ENCODE results near the gene MFAP3.
"Not testable (repeated sequence)": the region's sequence is repeated elsewhere in the genome, so short reads cannot be mapped to it uniquely, and the experiment has no call there.

The MFAP3 gene

DNA sequence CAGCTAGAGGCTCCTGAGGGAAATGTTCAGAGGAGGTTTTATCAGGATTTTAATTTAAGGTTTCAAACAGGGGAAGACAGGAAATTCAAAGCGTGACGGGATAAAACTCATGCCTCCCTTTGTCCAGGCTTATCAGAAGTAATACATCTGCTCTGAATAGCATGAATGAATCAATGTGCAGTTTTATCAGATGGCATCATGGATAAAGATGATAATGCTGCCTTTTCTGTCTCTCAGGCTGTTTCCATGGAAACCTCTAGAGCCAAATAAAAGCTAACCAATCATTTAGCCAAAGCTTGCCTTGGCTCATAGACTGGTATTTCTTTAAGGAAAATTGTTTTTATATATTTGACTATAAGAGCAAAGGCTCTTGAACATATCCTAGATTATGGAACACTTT, 16.4 kb downstream of the MFAP3 start:
- no peak for DNase-seq

DNA sequence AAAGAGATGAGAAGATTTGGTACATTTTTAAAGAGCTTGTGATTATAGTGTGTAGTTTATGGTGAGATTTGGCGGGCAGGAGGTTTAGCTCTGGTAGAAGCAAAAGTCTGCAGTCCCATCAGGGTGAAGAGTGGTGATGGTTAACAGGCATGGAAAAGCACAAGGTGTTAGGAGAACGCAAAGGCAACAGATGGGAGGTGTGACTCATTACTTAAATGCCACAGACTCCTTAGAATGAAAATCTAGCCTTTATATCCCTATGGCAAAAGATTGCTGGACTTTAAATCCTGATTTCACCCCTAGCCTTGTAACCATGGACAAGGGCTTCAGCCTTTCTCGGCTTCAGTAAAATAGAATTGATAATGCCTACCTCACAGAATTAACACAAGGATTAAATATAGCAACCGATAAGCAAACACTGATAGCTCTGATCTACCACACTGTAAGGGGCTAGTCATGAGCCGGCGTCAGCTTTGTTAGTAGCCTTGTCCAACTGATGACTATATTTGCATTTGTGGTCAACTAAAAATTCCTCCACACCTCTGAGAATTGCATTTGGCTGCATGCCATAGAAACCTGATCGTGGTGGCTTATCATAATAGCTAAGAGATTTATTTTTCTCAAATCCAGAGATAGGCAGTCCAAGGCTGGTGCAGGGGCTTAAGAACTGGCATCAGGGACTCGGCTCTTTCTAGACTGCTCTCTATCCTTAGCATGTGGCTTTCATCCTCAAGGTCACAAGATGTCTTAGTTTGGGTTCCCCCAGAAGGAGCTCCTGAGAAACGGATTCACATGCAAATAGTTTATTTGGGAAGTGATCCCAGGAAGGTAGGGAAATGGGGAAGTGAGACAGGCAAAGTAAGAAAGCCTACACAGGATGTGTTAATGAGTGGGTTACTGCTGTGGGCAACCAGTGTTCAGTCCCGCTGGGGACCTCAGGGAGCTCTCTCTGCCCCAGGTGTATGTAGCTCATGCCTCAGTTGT, 19.6 kb downstream of the MFAP3 start:
- no peak for DNase-seq

DNA sequence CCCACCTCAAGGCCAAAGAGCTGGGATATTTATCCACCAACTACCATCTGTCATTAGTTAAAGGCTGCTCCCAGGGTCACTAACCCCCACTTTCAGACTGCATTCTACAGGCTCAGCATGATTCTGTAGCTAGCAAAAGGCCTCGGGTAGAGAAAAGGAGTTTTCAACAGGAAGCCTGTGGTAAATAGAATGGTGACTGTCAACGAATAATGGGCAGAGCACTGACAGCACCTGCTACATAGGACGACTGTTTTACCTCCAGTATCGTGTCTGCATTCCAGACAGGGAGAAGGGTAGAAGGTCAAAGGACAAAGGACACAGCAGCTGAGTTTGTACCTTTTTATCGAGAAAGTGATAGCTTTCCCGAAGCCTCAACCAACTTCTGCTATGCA, 20.3 kb downstream of the MFAP3 start:
- DNase-seq: no peak

DNA sequence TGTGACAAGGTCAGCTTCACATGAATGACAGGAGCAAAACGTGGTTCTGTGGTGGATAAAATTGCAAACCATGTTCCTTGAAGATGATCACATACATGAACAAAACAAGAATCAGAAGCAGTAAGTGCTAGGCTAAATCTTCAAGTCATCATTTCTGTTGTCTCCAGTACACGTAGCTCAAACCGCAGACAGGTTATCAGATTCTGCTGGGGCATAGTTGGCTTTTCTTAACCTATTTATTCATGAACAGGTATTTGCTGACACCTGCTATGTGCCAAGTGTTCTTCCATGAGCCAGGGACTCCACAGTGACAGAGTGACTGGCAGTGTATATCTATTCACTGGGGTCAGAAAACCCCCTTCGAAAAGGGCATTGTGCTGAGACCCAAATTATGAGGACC, 20.8 kb downstream of the MFAP3 start:
- no peak for DNase-seq

DNA sequence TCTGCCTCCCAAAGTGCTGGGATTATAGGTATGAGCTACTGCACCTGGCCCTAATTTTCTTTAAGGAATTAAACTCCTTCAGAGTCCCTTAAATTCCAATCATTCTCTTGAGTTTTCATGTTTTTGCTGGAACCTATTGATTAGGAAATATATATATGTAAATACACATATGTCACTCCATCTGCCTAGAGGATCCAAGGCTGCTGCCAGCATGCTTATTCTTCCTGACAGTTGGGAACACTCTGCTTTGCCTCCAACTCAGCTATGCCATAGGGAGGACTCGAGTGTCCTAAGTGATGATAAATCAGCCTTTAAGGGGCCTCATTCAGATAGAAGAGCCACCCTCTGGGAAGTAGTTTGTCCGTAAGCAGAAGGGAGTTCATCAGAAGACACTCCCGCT, 21.8 kb downstream of the MFAP3 start:
- no peak for DNase-seq

DNA sequence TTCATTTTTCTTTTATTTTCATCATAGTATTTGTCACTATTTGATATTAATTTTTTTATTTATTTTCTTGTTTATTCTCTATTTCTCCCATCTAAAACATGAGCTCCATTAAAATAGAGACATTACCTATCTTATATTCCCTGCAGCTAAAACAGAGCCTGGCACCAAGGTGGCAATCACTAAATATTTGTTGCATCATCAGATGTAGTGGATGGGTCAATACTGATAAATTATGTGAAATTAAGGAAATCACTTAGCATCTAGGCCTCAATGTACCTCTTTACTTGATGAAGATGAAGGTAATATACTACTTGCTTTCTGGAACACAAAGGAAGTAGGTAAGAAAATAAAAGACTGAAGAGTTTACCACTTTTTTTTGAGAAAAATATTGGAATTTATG, 24.6 kb downstream of the MFAP3 start:
- no peak for DNase-seq

DNA sequence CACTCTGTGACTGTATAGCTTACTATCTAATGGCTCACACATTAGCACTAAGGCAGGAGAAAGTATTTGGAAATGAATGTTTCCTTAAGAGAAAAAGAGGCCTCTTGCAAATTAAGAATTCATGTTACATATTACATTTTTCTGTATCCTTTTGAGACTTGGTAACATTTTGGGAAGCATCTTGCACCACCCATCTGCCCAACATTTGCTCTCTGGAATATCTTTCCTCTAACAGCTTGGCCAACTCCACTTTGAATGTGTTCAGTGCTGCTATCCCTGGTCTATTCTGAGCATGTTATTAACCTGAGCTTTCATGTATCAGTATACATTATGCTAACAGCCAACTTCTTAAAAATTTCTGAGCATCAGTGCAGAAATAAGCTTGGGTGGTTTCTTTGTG, 27.2 kb downstream of the MFAP3 start:
- no peak for DNase-seq

DNA sequence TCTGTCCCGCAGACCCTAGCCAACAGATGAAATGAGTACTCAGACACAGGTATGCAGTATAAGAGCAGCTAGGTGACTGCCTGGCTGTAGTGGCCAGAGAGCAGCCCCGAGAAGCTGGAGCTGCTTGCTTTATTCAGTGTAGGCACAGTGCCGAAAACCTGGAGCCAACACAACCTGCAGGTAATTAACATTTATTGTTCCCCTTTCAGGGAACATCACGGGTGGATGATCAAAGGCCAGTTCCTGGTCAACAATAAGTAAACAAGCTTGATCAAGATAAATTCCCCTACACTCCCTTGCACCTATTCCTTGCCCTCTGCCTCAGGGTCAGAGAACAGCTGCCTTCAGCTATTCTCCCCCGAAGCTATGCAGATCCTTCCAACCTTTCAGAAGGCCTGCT, 31.1 kb downstream of the MFAP3 start:
- not testable (repeated sequence) for DNase-seq

DNA sequence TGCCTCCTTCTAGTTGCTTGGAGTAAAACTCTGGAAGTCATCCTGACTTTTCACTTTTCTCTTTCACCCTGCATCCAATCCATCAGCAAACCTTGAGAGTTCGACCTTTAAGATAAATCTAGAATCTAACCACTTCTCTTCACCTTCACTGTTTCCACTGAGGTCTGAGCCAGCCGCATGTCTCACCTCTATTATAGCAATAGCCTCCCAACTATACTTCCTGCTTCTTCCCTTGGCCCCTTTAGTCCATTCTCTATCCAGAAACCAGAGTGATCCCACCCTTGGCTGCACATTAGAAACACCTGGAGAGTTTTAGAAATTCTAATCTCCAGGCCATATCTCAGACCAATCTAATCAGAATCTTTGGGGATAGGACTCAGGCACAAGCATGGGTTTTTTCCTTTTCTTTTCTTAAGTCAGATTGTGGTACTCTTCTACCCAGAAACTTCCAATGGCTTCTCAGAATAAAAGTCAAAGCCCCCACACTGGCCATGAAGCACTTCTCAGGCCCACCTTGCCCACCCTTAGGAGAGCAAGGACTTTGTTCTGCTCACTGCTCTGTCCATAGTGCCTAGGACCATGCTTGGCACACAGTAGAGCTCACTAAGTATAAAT, 33.1 kb downstream of the MFAP3 start:
- DNase-seq: no peak

DNA sequence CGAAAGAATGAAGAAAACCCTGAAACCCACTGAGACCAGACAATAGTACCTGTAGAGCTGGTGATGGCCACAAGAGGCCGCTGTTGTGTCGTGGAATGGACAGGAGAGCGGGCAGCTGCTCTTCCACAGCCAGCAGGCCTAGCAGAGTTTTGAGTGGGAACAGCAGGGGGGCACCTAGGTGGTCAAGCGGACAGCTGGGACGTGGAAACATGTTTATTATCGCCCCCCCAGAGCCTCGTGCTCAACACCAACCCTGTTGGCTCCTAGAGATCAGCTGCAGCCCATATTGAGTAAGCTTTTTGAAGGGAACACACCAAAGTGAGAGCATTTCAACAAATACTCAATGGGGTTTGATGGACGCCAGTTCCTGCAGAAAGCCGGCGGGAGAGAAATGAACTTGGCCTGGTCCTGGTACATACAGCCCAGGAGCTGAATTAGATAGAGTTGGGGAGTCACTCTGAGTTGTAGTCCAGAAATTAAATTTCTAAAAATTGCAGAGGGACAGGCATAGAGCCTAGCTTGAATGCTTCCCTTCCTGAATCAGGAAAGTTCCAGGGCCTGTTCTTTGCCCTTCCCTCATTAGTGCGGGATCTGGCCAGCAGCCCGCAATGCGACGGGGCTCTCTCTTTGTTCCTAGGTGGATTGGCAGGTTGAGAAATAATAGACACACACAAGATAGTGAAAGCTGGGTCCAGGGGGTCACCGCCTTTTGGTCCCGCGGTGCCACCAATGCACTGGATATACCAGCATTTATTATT, 33.8 kb downstream of the MFAP3 start:
- peak; percentile 57 for DNase-seq

DNA sequence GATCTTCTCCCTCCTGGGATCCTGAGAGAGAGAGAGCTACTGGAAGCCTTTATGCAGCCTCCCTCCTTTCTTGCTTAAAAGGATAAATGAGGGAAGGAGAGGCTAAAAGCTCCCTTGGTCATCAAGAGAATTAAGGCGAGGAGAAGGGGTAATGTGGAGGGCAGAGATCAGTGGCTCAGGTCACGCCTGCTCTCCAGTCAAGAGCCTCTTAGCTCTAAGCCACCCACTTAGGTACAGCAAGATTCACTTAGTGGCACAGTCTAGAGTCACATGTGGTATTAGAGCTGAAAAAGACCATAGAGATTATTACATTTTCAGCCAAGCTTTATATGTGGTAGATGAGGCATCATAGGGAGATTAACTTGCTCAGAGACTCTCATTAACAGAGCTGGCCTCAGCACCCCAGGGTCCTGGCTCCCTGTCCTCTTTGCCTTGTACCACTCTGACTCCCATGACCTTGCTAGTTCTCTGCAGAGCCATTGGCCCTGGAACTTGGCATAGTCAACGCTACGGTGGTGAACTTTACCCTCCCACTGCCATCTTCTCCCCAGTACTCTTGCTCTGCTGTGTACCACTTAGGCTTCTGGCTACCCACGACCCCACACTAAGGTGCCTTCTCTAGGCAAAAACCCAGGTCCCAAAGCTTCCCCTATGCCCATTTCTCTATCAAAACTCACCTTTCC, 37.6 kb downstream of the MFAP3 start:
- no peak for DNase-seq

DNA sequence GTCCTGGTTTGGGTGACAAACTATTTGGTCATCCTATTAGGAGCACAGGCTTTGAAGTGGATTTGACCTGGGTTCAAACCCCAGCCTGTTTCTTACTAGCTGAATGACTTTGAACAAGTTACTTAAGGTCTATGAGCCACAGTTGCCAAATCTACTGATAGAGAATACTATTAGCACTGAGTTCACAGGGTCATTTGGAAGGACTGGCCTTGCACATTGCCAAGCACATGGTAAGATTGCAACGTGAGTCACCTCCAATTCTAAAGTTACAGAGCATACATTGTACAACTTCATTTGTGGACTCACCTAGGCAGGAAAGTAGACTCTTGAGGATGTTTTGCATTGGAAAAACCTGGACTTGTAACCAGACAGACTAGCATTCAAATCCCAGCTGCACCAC, 38.9 kb downstream of the MFAP3 start:
- no peak for DNase-seq

DNA sequence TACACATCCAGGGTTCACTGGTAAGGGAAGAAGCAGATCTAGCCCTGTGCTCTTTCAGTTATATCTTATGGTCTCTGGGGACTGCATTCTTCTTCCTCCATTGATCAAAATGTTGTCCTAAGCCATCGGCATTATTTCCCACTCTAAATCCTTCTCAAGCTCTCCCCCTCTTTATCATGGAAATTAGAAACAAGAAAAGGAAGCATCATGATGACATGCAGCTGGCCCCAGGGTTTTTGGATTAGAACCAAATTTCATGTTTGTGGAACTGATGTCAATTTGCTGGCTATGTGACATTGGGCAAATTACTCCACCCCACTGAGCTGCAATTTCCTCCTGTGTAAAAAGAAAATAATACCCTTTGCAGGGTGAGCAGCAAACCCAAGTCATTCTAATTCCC, 39.5 kb downstream of the MFAP3 start:
- DNase-seq: peak; percentile 31

DNA sequence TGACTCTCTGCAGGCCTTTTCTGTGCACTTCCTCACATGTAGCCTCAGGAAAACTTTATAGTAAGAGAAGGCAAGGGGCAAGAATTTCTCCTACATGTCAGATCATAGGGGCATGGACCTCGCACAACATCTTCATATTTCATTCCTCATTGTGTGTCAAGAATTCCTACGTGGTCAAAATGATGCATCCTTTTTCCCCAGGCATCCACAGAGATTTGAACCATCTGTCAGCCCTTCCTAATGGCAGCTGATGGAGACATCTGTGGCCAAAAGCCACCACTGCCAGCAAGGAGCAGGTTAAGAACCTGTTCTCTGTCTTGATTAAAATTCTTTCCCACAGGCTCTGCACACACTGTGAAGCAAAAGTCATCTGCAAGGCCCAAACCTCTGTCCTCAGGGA, 42.5 kb downstream of the MFAP3 start:
- no peak for DNase-seq

DNA sequence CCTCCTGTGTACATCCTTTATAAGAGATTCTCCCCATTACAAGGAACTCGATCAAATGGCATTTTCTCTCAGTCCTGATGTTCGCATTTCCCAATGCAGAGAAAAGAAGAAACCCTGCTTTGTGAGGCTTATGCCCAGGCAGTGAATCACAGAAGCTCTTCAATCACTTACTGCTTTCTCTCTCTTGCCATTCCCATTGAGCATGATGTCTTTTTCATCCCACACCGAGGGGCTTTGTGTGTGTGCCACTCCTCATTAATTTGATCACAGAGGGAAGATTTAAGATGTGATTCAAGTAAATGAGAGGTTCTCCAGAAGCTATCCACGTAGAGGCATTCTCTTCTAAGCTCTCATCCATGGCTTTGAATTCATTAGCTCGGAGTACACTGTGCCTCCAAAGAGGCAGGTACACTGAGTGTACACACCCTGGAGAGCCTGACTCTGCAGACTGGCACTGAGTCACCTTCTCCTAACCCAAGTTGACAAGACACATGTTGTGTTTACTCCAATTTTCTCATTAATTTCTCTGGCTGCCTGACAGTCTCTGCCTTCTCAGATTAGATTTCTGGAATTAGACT, 45.4 kb downstream of the MFAP3 start:
- DNase-seq: no peak

DNA sequence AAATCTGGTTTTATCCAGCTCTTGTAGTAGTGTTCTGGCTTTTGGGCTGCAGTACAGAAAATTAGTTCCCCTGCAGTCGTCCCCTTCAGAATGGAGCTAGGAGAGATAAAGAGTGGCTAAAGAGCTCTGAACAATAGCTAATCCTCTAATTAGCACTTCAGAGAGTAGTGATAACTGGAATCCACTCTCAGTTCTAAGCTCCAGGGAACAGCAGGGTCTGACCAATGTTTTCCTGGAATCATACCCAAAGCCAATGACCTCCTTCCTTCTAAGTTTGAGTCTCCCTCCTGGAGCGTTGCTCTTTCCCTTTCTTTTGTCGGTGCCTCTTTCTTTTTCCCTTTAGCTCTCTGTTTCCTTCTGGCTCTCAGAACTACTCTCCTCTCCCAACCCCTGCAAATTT, 47.4 kb downstream of the MFAP3 start:
- no peak for DNase-seq

DNA sequence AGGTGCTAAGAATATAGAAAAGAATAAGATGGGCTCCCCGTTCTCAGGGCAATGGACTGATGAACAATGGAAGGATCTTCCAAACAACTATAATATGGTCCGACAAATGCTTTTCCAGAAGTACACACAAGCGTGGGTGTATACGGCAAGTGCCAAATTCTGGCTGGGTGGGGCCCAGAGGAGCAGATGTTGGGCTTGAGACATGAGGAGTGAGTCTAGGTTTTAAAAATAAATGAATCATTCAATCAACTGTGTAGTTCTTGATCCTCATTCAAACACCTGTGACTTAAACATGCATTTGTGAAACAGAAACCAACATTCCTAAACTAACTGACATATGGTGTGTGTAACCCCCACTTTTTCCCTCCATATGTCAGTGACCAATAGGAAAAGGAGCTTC, 47.9 kb downstream of the MFAP3 start:
- DNase-seq: no peak

DNA sequence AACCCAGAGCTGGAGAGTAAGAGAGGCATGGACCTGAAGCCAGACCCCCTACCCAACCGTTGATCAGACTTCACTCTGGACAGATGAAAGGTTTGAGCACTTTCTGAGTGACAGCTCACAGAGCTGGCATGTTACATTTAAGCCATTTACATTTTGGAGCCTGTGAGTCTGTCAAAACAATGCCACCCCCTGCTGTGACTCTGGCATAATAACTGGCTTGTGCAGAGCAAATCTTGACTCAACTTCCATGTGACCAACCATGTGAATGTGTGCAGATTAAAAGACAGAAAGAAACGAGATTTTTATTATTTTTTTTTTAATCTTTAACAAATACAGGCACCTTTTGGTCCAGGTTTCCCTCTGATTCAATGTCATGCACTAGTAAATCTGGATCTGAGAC, 48.5 kb downstream of the MFAP3 start:
- DNase-seq: no peak

DNA sequence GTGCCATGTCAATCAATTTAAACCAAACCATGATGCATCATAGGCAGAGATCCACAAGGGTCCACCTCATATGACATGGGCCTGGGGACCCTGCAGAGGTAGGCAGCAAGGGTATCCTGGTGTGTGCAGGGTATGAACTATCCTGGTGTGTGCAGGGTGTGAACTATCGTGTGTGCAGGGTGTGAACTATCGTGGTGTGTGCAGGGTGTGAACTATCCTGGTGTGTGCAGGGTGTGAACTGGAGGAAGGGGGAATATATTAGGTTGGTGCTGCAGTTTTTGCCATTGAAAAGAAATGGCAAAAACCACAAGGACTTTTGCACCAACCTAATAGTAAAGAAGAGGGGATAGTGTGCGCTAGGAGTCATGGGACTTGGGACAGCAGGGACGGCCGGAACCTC, 50.0 kb downstream of the MFAP3 start:
- DNase-seq: no peak

DNA sequence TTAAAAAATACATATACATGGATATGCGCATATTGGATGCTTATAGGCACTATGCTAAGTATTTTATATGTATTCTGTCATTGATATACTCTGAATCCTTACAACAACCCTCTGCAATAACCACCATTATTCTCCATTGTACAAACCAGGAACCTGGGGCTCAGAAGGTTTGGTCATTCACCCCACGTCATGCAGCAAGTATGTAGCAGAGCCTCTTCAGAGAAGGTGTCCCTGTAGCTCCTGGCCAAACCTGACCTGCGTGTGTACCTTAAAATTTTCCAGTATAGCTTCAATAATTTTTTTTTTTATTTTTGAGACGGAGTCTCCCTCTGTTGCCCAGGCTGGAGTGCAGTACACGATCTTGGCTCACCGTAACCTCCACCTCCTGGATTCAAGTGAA, 51.9 kb downstream of the MFAP3 start:
- DNase-seq: no peak

DNA sequence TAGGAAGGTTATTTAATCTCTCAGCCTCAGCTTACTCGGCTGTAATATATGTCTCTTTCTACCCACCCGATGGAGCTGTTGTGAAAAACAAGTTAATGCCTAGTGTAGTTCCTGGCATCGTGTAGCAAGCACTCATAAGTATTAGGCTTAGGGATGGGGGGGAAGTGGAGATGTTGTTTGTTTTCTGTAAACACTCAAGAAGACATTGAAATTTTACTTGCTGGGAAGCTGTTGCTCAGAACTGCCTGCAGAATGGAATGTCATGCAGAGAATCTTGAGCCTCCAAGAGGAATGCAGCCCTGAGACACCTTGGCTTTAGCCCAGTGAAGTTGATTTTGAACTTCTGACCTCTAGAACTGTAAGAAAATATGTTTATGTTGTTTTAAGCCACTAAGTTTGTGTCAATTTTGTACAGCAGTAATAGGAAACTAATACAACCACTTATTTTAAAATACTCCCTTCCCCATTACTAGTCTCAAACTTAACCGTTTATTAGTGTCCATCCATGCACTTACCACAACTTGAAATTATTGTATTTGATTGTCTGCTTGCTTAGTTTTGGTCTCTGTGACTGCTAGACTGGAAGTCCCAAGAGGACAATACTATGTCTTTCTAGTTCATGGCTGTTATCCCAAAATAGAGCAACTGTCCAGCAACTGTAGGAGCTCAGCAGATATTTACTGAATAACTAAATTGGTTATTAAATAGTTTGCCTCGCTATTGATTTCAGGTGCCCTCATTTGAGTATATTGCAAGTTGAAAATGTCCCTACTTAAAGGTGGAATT, 53.8 kb downstream of the MFAP3 start:
- DNase-seq: no peak

DNA sequence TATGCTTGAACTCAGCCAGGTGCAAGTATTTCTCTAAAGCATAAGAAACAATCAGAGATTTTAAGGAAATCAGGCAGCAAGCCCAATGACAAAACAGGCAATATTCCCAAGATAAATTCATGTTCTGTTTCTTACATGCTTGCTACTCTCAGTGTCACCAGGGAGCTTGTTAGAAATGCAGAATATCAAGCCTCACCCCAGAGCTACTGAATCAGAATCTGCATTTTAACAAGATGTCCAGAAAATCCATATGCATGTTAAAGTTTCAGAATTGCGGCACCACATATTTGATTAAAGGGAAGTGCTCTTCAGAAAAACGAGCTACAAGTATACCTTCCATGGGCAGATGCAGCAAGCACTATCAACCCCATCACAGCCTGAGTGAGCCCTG, 54.4 kb downstream of the MFAP3 start:
- no peak for DNase-seq

All from GF-D8 (cell line).